ENCODE results near the gene RNF212B.

RNF212B gene

DNA sequence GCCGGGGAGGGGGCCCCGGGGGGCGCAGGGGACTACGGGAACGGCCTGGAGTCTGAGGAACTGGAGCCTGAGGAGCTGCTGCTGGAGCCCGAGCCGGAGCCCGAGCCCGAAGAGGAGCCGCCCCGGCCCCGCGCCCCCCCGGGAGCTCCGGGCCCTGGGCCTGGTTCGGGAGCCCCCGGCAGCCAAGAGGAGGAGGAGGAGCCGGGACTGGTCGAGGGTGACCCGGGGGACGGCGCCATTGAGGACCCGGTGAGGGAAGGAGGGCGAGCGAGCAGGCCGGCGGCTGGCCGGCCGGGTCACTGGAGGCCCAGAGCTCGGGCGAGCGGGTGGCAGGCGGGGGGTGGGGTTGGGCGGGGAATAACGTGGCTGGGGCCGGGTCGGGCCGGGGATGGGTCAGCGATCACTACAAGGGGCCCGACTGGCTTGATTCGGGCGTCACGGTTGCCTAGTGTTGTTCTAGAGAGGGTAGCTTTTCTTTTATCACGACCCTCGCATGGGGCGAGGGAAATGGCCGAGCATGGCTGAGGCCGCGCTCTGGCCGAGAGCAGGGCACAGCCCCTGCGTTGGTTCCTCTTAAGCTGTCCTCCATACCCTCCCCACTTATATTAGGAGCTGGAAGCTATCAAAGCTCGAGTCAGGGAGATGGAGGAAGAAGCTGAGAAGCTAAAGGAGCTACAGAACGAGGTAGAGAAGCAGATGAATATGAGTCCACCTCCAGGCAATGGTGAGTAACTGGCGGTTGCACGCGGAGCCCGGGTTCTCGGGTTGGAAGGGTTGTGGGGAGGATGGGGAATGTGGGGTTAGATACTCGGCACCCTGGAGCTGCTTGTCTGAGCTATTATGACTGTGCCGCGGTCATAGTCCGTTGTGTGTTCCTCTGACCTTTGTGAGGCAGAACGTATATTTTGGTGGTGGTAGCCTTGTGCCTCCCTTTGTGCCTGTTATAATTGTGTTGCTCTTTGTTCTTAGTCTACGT lies 84.1 kb downstream of the RNF212B start:
- no peak for DNase-seq

All from NCI-H446 (cell line).